Measurements from ENCODE around the gene REG4. TPM values are rescaled to one million over a fixed set of nuclear protein-coding genes. Genes with fewer than 3 reads are reported as not detected.
"Not testable (repeated sequence)": the region's sequence is repeated elsewhere in the genome, so short reads cannot be mapped to it uniquely, and the experiment has no call there.

REG4 gene
- not detected for total RNA-seq
- polyA plus RNA-seq = under 1 TPM in 1 of 2 donors, not detected in 1; 0.08 TPM
- long read RNA-seq, donor 1 = 0 reads
- long read RNA-seq, donor 2 = 0 reads
- long read RNA-seq, donor 3 = 0 reads
- long read RNA-seq, donor 4 = 0 reads
- long read RNA-seq, donor 5 = 0 reads

- Histone ChIP-seq H3K27ac (ENCODE audit: low read depth in 1 of 2, low read length in 1 of 2) (no peak within 1 kb of the TSS), H3K9me3 (ENCODE audit: control insufficient read depth in 4 of 4, insufficient read depth in 3 of 4, low read length in 3 of 4) (no peaks in the 10 kb centered on the region), H3K4me3 (no peak within 1 kb of the TSS), H3K27me3 (ENCODE audit: control insufficient read depth in 3 of 3, insufficient read depth in 3 of 3, low read length in 2 of 3) (peaks cover 0 to 2% (median 0%) of the 10 kb centered on the region in 3 donors), H3K4me1 (ENCODE audit: control insufficient read depth in 5 of 5, insufficient read depth in 5 of 5, low read length in 5 of 5) (no peaks in the 10 kb centered on the region), H3K9ac (ENCODE audit: insufficient read depth in 1 of 2, low read length in 2 of 2) (no peak within 1 kb of the TSS), H3K36me3 (ENCODE audit: control insufficient read depth in 4 of 4, insufficient read depth in 4 of 4, low read length in 4 of 4) (no peaks in the 10 kb centered on the region)
- TF ChIP-seq CTCF (IDR thresholded peaks at IDR 0.05; ENCODE audit: control extremely low read depth, extremely low read depth) = no peak
- DNase-seq (no peak), ATAC-seq (ENCODE audit: insufficient read depth, low FRiP score) (no peak)
- WGBS, 2 donors = 82 to 89% methylated on average over 7 of the region's 7 CpGs
These were observed at the start of gene REG4 for GRCh38 chr1:119811387-119811786. TSS of gene REG4 (minus strand) at chr1:119811460. CDS start at chr1:119808769, 2,691 bp downstream.

DNA sequence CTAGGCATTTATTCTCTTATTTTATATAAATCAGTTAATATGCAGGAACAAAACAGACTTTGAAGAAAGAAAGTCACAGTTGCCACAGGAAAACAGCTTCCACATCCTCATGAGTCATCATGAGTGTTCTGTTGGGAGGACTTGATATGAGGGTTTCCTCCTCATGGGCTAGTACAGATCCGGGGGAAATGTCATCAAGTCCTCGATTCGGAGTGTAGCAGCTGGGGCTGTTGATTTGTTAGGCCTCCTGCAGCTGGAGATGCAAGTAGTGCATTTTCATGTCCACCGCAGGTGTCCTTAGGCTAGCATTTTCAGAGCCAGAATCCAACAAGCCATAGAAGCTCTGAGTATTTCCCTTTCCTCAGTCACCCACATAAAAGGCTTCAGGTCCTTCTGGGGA, 48.4 kb upstream of the REG4 start:
- H3K4me3 ChIP-seq = no peak overlapping the region
- 31 to 47% methylated on average over 4 of the region's 4 CpGs for WGBS, 2 donors
- DNase-seq (no peak), ATAC-seq (ENCODE audit: insufficient read depth, low FRiP score) (no peak)
- no peak overlapping the region for H3K9ac ChIP-seq (ENCODE audit: insufficient read depth in 1 of 2, low read length in 2 of 2)
- no peak overlapping the region for H3K27ac ChIP-seq (ENCODE audit: low read depth in 1 of 2, low read length in 1 of 2)
- TF ChIP-seq CTCF (IDR thresholded peaks at IDR 0.05; ENCODE audit: control extremely low read depth, extremely low read depth) = no peak
- no peaks in the 10 kb centered on the region for H3K36me3 ChIP-seq (ENCODE audit: control insufficient read depth in 4 of 4, insufficient read depth in 4 of 4, low read length in 4 of 4)
- no peaks in the 10 kb centered on the region for H3K27me3 ChIP-seq (ENCODE audit: control insufficient read depth in 3 of 3, insufficient read depth in 3 of 3, low read length in 2 of 3)
- no peaks in the 10 kb centered on the region for H3K9me3 ChIP-seq (ENCODE audit: control insufficient read depth in 4 of 4, insufficient read depth in 3 of 4, low read length in 3 of 4)
- H3K4me1 ChIP-seq (ENCODE audit: control insufficient read depth in 5 of 5, insufficient read depth in 5 of 5, low read length in 5 of 5) = no peaks in the 10 kb centered on the region

DNA sequence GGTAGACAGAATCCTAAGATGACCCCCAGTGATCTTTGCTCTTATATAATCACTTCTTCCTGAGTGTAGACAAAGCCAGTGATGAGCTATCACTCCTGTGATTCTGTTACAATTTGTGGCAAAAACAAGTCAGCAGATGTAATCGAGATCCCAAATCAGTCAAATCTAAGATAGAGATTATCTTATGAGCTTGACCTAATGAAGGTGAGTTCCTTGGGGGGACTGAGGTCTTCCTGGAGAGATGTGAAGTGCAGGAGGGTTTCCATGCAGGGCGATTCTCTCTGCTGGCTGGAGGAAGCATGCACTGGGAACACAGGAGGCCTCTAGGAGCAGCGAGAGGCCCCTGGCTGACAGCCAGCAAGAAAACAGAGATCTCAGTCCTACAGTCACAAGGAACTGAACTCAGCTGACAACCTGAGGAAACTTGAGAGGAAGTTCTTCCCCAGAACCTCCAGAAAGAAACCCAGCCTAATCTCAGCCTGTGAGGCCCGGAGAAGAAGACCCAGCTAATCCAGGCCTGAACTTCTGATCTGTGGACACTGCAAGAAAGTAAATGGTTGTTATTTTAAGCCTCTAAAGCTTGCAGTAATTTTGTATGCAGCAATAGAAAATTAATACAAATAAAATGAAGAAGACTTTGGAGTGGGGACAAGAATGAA, 47.4 kb upstream of the REG4 start:
- H3K9ac ChIP-seq (ENCODE audit: insufficient read depth in 1 of 2, low read length in 2 of 2); DNase-seq; ATAC-seq (ENCODE audit: insufficient read depth, low FRiP score); H3K36me3 ChIP-seq (ENCODE audit: control insufficient read depth in 4 of 4, insufficient read depth in 4 of 4, low read length in 4 of 4); H3K27me3 ChIP-seq (ENCODE audit: control insufficient read depth in 3 of 3, insufficient read depth in 3 of 3, low read length in 2 of 3); H3K27ac ChIP-seq (ENCODE audit: low read depth in 1 of 2, low read length in 1 of 2); H3K4me3 ChIP-seq; H3K4me1 ChIP-seq (ENCODE audit: control insufficient read depth in 5 of 5, insufficient read depth in 5 of 5, low read length in 5 of 5); H3K9me3 ChIP-seq (ENCODE audit: control insufficient read depth in 4 of 4, insufficient read depth in 3 of 4, low read length in 3 of 4): not testable (repeated sequence)
- 30 to 57% methylated on average over 4 of the region's 4 CpGs for WGBS, 2 donors

- Histone ChIP-seq H3K27me3 (ENCODE audit: control insufficient read depth in 3 of 3, insufficient read depth in 3 of 3, low read length in 2 of 3) (no peaks in the 10 kb centered on the region), H3K4me1 (ENCODE audit: control insufficient read depth in 5 of 5, insufficient read depth in 5 of 5, low read length in 5 of 5) (no peaks in the 10 kb centered on the region)
These were observed 46.9 kb upstream of the REG4 start for GRCh38 chr1:119858126-119858525.

More at GRCh38 chr1:119858126-119858525, 46.9 kb upstream of the REG4 start:
- TF ChIP-seq CTCF (IDR thresholded peaks at IDR 0.05; ENCODE audit: control extremely low read depth, extremely low read depth) = no peak
- Histone ChIP-seq H3K4me3 (no peak overlapping the region), H3K9me3 (ENCODE audit: control insufficient read depth in 4 of 4, insufficient read depth in 3 of 4, low read length in 3 of 4) (no peaks in the 10 kb centered on the region), H3K9ac (ENCODE audit: insufficient read depth in 1 of 2, low read length in 2 of 2) (no peak overlapping the region), H3K36me3 (ENCODE audit: control insufficient read depth in 4 of 4, insufficient read depth in 4 of 4, low read length in 4 of 4) (no peaks in the 10 kb centered on the region), H3K27ac (ENCODE audit: low read depth in 1 of 2, low read length in 1 of 2) (no peak overlapping the region)
- ATAC-seq (ENCODE audit: insufficient read depth, low FRiP score) (no peak), DNase-seq (no peak)
- WGBS, 2 donors = 71 to 95% methylated on average over 2 of the region's 2 CpGs

Measured in lung (tissue), 16 donors.